GM19025 (cell line): ENCODE measurements around the gene HLA-E.
A peak's percentile ranks its signal among the peaks of the same experiment; 100 is the strongest.
"Not testable (repeated sequence)": the region's sequence is repeated elsewhere in the genome, so short reads cannot be mapped to it uniquely, and the experiment has no call there.

Experiments
- ATAC-seq: cut with Tn5 transposase; IDR thresholded peaks from one replicate; pipeline ENCODE4 v1.9.1; 2021; ENCODE audit warnings: mild to moderate bottlenecking, low read depth, moderate library complexity; ENCODE audit not compliant: unreplicated experiment

The HLA-E gene

DNA sequence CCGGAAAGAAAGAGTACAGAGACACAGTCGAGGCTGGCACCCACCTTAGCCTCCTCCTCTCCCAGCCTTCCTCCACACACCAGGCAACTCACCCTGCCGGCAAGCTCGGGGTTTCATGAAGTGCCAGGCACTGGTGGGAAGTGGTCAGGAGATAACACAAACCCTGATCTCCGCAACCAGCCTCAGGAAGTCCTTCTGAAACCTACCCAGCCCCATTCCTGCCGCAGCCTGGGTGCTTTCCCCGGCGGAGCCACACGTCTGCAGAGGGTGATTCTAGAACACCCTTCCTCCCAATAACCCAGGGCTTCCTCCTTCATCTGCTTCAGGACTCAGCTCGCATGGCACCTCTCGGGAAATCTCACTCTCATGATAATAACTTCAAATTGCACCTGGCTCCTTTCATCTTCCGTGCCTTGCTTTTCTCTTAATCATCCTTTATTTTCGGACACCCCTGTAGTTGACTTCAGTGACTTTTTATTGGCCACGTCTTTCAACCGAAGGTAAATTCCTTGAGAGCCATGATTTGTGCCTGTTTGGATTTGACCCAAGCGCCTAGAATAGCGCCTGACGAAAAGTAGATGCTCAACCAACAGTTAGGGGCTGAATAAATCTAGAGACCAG lies 8.7 kb upstream of the HLA-E start:
- ATAC-seq, result no peak

GRCh38 chr6:30481211-30481964 lies 7.9 kb upstream of the HLA-E start:
- ATAC-seq, result no peak

DNA sequence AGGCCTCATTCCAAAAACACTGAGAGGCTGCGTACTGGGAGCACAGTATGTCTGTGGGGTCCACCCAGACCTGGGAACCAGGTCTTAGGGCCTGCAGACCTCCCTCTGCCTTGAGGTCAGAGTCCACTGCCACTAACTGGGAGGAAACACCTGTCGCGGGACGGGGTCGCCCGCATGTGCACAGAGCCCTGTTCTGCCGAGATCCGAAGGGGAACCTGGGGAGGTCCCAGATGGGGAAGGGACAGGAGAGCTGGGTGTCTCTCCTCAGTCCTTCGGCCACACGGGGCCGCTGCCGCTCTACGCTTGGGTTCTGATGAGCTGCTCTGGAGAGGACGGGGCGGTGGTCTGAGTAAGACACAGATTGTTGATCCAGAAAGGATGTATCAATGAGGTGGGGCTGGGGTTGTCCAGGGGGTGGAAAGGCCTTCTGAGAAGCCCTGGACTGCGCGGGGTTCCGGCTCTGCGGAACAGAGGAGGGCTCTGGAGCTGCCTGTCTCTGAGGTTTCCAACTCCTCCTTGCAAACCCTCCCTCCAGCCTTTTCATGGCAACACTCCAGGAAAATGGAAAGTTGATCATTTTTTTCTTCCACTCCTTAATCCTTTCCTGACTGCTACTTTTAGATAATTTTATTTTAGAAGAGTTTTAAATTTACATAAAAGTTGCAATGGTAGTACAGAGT lies 7.2 kb upstream of the HLA-E start:
- not testable (repeated sequence) for ATAC-seq

DNA sequence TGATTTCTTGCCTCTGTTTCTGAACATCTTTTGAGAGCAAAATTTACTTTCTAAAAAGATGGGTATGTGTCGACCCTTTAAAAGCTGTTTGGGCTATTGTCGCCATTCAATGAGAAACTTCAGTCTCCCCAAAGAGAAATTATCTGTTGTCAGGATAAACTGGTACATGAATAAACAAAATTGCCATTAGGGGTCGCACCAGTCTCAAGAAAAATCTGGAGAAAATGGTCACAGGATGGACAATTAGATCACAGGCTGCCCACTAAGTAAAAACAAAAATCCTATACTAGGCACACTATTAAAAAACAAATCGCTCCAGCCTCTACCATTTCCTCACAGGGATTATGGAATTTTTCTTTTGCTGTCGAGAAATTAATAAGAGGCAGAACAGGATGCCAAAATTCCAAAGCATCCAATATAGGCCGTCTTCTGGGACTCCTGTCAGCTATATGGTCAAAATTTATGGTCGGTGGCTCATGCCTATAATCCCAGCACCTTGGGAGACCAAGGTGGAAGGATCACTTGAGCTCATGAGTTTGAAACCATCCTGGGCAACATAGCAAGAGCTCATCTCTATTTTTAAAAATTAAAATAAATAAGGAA lies 5.5 kb upstream of the HLA-E start:
- ATAC-seq, result no peak

DNA sequence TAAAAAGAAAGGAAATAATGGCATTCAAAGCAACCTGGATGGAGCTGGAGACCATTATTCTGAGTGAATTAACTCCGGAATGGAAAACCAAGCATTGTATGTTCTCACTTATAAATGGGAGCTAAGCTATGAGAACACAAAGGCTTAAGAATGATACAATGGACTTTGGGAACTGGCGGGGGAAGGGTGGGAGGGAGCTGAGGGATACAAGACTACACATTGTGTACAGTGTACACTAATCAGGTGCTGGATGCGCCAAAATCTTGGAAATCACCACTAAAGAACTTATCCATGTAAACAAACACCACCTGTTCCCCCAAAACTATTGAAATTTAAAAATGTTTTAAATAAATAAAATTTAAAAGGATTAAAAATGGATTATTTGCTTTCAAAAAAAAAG lies 4.1 kb upstream of the HLA-E start:
- ATAC-seq, result no peak

GRCh38 chr6:30487926-30488325 lies 1.4 kb upstream of the HLA-E start:
- ATAC-seq, result no peak

DNA sequence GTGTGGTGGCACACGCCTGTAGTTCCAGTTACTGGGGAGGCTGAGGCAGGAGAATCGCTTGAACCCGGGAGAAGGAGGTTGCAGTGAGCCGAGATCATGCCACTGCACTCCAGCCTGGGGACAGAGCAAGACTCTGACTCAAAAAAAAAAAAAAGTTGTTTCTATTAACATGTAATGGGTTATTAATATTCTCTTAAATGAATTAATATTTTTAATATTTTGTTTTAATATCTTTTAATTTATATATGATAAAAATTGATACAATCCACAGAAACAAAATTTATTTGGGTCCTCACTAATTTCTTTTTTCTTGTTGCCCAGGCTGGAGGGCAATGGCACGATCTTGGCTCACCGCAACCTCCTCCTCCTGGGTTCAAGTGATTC lies 620 bp upstream of the HLA-E start:
- not testable (repeated sequence) for ATAC-seq

- peak; percentile 19 for ATAC-seq
Measured at GRCh38 chr6:30490026-30490876, 942 bp downstream of the HLA-E start.

GRCh38 chr6:30491291-30491953 lies 2.1 kb downstream of the HLA-E start:
- not testable (repeated sequence) for ATAC-seq

GRCh38 chr6:30491991-30492952 lies 3.0 kb downstream of the HLA-E start:
- ATAC-seq, result no peak

- no peak for ATAC-seq
Measured at GRCh38 chr6:30493643-30494250, 4.4 kb downstream of the HLA-E start.

GRCh38 chr6:30494291-30494861 lies 5.1 kb downstream of the HLA-E start:
- ATAC-seq, result no peak

GRCh38 chr6:30495060-30495459 lies 5.8 kb downstream of the HLA-E start:
- not testable (repeated sequence) for ATAC-seq

GRCh38 chr6:30495993-30496392 lies 6.7 kb downstream of the HLA-E start:
- no peak for ATAC-seq

GRCh38 chr6:30497261-30497599 lies 7.9 kb downstream of the HLA-E start:
- ATAC-seq, result not testable (repeated sequence)

- no peak for ATAC-seq
Measured at GRCh38 chr6:30497714-30498113, 8.4 kb downstream of the HLA-E start.

- ATAC-seq, result not testable (repeated sequence)
Measured at GRCh38 chr6:30498705-30499104, 9.4 kb downstream of the HLA-E start.
